BLaER1 (cell line): Measurements from ENCODE around the gene ANTXR2.

Experiments used
- H3K27ac ChIP-seq: shearing (Covaris generic); formaldehyde crosslinking; 2 replicates; pipeline ENCODE4 v1.8.1; 2022
- H3K27me3 ChIP-seq: shearing (Covaris generic); formaldehyde crosslinking; 2 replicates; pipeline ENCODE4 v1.8.1; 2022
- H3K36me3 ChIP-seq: shearing (Covaris generic); formaldehyde crosslinking; 2 replicates; pipeline ENCODE4 v1.8.1; 2022
- H3K4me1 ChIP-seq: shearing (Covaris generic); formaldehyde crosslinking; 2 replicates; pipeline ENCODE4 v1.8.1; 2022
- H3K4me2 ChIP-seq: shearing (Covaris generic); formaldehyde crosslinking; 2 replicates; pipeline ENCODE4 v1.8.1; 2022
- H3K4me3 ChIP-seq: shearing (Covaris generic); formaldehyde crosslinking; 2 replicates; pipeline ENCODE4 v1.8.1; 2022
- H3K9ac ChIP-seq: shearing (Covaris generic); formaldehyde crosslinking; 2 replicates; pipeline ENCODE4 v1.8.1; 2022
- H3K9me3 ChIP-seq: shearing (Covaris generic); formaldehyde crosslinking; 2 replicates; pipeline ENCODE4 v1.8.1; 2022
- H4K20me1 ChIP-seq: shearing (Covaris generic); formaldehyde crosslinking; 2 replicates; pipeline ENCODE4 v1.8.1; 2022
- Cebpa-rat ChIP-seq: shearing (Covaris generic); IDR thresholded peaks from 2 replicates; pipeline ENCODE4 v1.8.1; 2022

The ANTXR2 gene

GRCh38 chr4:80070880-80071603 is 2.0 kb downstream of the ANTXR2 start:
- peaks cover 28% of the 10 kb centered on the region for H3K4me1 ChIP-seq
- peak overlapping the region; percentile 94 for H3K4me2 ChIP-seq
- H3K27me3 ChIP-seq = no peaks in the 10 kb centered on the region
- H4K20me1 ChIP-seq = no peaks in the 10 kb centered on the region
- no peak overlapping the region for H3K27ac ChIP-seq
- H3K36me3 ChIP-seq = no peaks in the 10 kb centered on the region
- no peaks in the 10 kb centered on the region for H3K9me3 ChIP-seq
- H3K4me3 ChIP-seq = 0 out of 2 replicates have a peak overlapping the region, but pooled peaks have one; percentile 88
- H3K9ac ChIP-seq = no peak overlapping the region
- TF ChIP-seq Cebpa-rat = no peak

- H3K9me3 ChIP-seq = no peaks in the 10 kb centered on the region
- no peaks in the 10 kb centered on the region for H4K20me1 ChIP-seq
- no peaks in the 10 kb centered on the region for H3K27me3 ChIP-seq
- 0 out of 2 replicates have a peak overlapping the region, but pooled peaks have one; percentile 3 for H3K4me2 ChIP-seq
- no peak for TF ChIP-seq Cebpa-rat
- H3K4me1 ChIP-seq = peaks cover 28% of the 10 kb centered on the region
- H3K9ac ChIP-seq = no peak overlapping the region
- no peak overlapping the region for H3K27ac ChIP-seq
- H3K36me3 ChIP-seq = no peaks in the 10 kb centered on the region
- no peak overlapping the region for H3K4me3 ChIP-seq
These were observed 2.9 kb downstream of the ANTXR2 start for GRCh38 chr4:80069837-80070731.

GRCh38 chr4:80069108-80069836 is 3.8 kb downstream of the ANTXR2 start:
- TF ChIP-seq Cebpa-rat = no peak
- H3K4me2 ChIP-seq = no peak overlapping the region

GRCh38 chr4:80065601-80066000 is 7.4 kb downstream of the ANTXR2 start:
- no peaks in the 10 kb centered on the region for H3K27me3 ChIP-seq
- no peak overlapping the region for H3K4me3 ChIP-seq
- no peak for TF ChIP-seq Cebpa-rat
- peaks cover under 1% of the 10 kb centered on the region; the same call in 1 of the 2 replicates for H3K4me1 ChIP-seq
- no peaks in the 10 kb centered on the region for H3K9me3 ChIP-seq
- no peaks in the 10 kb centered on the region for H3K36me3 ChIP-seq
- no peak overlapping the region for H3K9ac ChIP-seq
- no peaks in the 10 kb centered on the region for H4K20me1 ChIP-seq
- H3K27ac ChIP-seq = no peak overlapping the region
- no peak overlapping the region for H3K4me2 ChIP-seq

More at GRCh38 chr4:80069108-80069836, 3.8 kb downstream of the ANTXR2 start:
- no peak overlapping the region for H3K4me3 ChIP-seq
- H4K20me1 ChIP-seq = no peaks in the 10 kb centered on the region
- H3K27me3 ChIP-seq = no peaks in the 10 kb centered on the region
- no peaks in the 10 kb centered on the region for H3K9me3 ChIP-seq
- H3K27ac ChIP-seq = no peak overlapping the region
- no peaks in the 10 kb centered on the region for H3K36me3 ChIP-seq
- peaks cover 28% of the 10 kb centered on the region for H3K4me1 ChIP-seq
- no peak overlapping the region for H3K9ac ChIP-seq

- Histone ChIP-seq H3K4me1 (peaks cover 14% of the 10 kb centered on the region), H3K9ac (no peak overlapping the region), H3K9me3 (no peaks in the 10 kb centered on the region), H3K4me3 (no peak overlapping the region), H3K27me3 (no peaks in the 10 kb centered on the region), H3K4me2 (no peak overlapping the region), H3K27ac (no peak overlapping the region), H4K20me1 (no peaks in the 10 kb centered on the region), H3K36me3 (no peaks in the 10 kb centered on the region)
- no peak for TF ChIP-seq Cebpa-rat
These were observed 10.5 kb downstream of the ANTXR2 start for GRCh38 chr4:80062527-80062926.

- no peaks in the 10 kb centered on the region for H3K9me3 ChIP-seq
- peaks cover 14% of the 10 kb centered on the region for H3K4me1 ChIP-seq
- H3K36me3 ChIP-seq = no peaks in the 10 kb centered on the region
- no peaks in the 10 kb centered on the region for H3K27me3 ChIP-seq
- H4K20me1 ChIP-seq = no peaks in the 10 kb centered on the region
- no peak overlapping the region for H3K27ac ChIP-seq
- no peak overlapping the region for H3K4me2 ChIP-seq
- H3K9ac ChIP-seq = no peak overlapping the region
- TF ChIP-seq Cebpa-rat = no peak
- H3K4me3 ChIP-seq = no peak overlapping the region
These were observed 12.2 kb downstream of the ANTXR2 start for GRCh38 chr4:80060804-80061203.

- Histone ChIP-seq H3K9me3 (no peaks in the 10 kb centered on the region), H3K36me3 (no peaks in the 10 kb centered on the region), H3K27ac (no peak overlapping the region), H3K9ac (no peak overlapping the region), H3K4me2 (peak overlapping the region; percentile 20), H3K4me1 (peaks cover 14% of the 10 kb centered on the region), H4K20me1 (no peaks in the 10 kb centered on the region), H3K27me3 (no peaks in the 10 kb centered on the region), H3K4me3 (no peak overlapping the region)
- TF ChIP-seq Cebpa-rat = no peak
These were observed 14.3 kb downstream of the ANTXR2 start for GRCh38 chr4:80058740-80059139.

- no peaks in the 10 kb centered on the region for H3K9me3 ChIP-seq
- no peaks in the 10 kb centered on the region for H4K20me1 ChIP-seq
- H3K4me3 ChIP-seq = no peak overlapping the region
- H3K4me2 ChIP-seq = no peak overlapping the region
- no peak for TF ChIP-seq Cebpa-rat
- H3K27ac ChIP-seq = no peak overlapping the region
- H3K4me1 ChIP-seq = peaks cover 17% of the 10 kb centered on the region
- H3K27me3 ChIP-seq = no peaks in the 10 kb centered on the region
- H3K36me3 ChIP-seq = no peaks in the 10 kb centered on the region
- H3K9ac ChIP-seq = no peak overlapping the region
These were observed 18.7 kb downstream of the ANTXR2 start for GRCh38 chr4:80054375-80054774.

- Histone ChIP-seq H3K4me2 (no peak overlapping the region), H3K27ac (no peak overlapping the region), H3K4me1 (peaks cover 7% of the 10 kb centered on the region), H3K27me3 (no peaks in the 10 kb centered on the region), H3K9me3 (no peaks in the 10 kb centered on the region), H4K20me1 (no peaks in the 10 kb centered on the region), H3K9ac (no peak overlapping the region), H3K4me3 (no peak overlapping the region), H3K36me3 (no peaks in the 10 kb centered on the region)
- TF ChIP-seq Cebpa-rat = no peak
These were observed 19.7 kb downstream of the ANTXR2 start for GRCh38 chr4:80053140-80053910.
